Endothelial cell of umbilical vein (primary cell): ENCODE data around the gene ZNF618. TPM values are rescaled to one million over a fixed set of nuclear protein-coding genes. Genes with fewer than 3 reads are reported as not detected.

ENCODE experiments used
- BruUV-seq: library from RNA; stranded (reverse); fragments of 400-500 nt; replicated peaks from 2 replicates; lab custom pipeline; 2021; lab: Mats Ljungman, UMichigan
- CTCF ChIA-PET: fragments of 300-600, 350-600 bp; sonication (Branson Sonifier 250); formaldehyde crosslinking; loops from one replicate; lab custom pipeline; 2021; ENCODE audit warnings: antibody characterized with exemption, inconsistent platforms; lab: Charles Lee
- POLR2A ChIA-PET: fragments of 300-600, 350-600 bp; sonication (Branson Sonifier 250); formaldehyde crosslinking; loops from one replicate; lab custom pipeline; 2021; ENCODE audit warnings: antibody characterized with exemption, inconsistent platforms; lab: Charles Lee
- DNase-seq: peaks from one replicate; pipeline ENCODE4 v3.0.0-alpha.2; 2011; ENCODE audit warnings: low read depth, low spot score
- FAIRE-seq: peaks from 2 replicates; lab custom pipeline; 2011; peaks lifted over from hg19 to GRCh38; lab: Jason Lieb, UNC
- H2AFZ ChIP-seq: 2 replicates; pipeline ENCODE4 v1.6.0; 2012; ENCODE audit warnings: low read depth, low read length, control low read depth, inconsistent platforms
- H3K27ac ChIP-seq: 2 replicates; pipeline ENCODE4 v1.5.1; 2011; ENCODE audit warnings: low read depth, mild to moderate bottlenecking, control low read depth, low read length, moderate library complexity; ENCODE audit not compliant: insufficient read depth
- H3K27me3 ChIP-seq, 2 experiments: 2 replicates each; pipeline versions ENCODE4 v1.6.0 to v1.6.1; 2011; ENCODE audit warnings: low read length in 2 of 2, mixed read lengths in 1 of 2; ENCODE audit not compliant: control insufficient read depth in 2 of 2, insufficient read depth in 2 of 2
- H3K36me3 ChIP-seq, 2 experiments: 2 replicates in 1 of 2; 3 replicates in 1 of 2; pipeline ENCODE4 v1.5.1; 2011; ENCODE audit warnings: low read length in 2 of 2, mild to moderate bottlenecking in 1 of 2, moderate library complexity in 1 of 2; ENCODE audit not compliant: control insufficient read depth in 2 of 2, insufficient read depth in 2 of 2; ENCODE audit errors: extremely low read depth in 1 of 2
- H3K4me1 ChIP-seq: 3 replicates; pipeline ENCODE4 v1.5.1; 2011; ENCODE audit warnings: mild to moderate bottlenecking, low read length; ENCODE audit not compliant: control insufficient read depth, insufficient read depth; ENCODE audit errors: extremely low read depth
- H3K4me2 ChIP-seq: 2 replicates; pipeline ENCODE4 v1.6.1; 2011; ENCODE audit warnings: low read length, control low read depth, mixed read lengths; ENCODE audit not compliant: insufficient read depth
- H3K4me3 ChIP-seq, 3 experiments: fragments of 200-600 bp in 1 of 3; sonication (generic), shearing (Covaris generic) in 1 of 3; replicated peaks in 1 of 3; 2 replicates each; pipeline ENCODE4 v1.5.1; 2011 to 2016; ENCODE audit warnings: control low read depth in 3 of 3, low read length in 3 of 3, mild to moderate bottlenecking in 2 of 3, inconsistent platforms in 1 of 3, low read depth in 1 of 3, moderate library complexity in 1 of 3; ENCODE audit not compliant: insufficient read depth in 1 of 3
- H3K79me2 ChIP-seq: 2 replicates; pipeline ENCODE4 v1.6.0; 2012; ENCODE audit warnings: low read length, inconsistent platforms; ENCODE audit not compliant: control insufficient read depth, insufficient read depth
- H3K9ac ChIP-seq: replicated peaks from 2 replicates; pipeline ENCODE3; 2011; ENCODE audit warnings: low read length, control low read depth; ENCODE audit not compliant: insufficient read depth; ENCODE audit errors: extremely low read depth
- H3K9me1 ChIP-seq: replicated peaks from 3 replicates; pipeline ENCODE4 v1.6.0; 2011; ENCODE audit warnings: mild to moderate bottlenecking, low read length; ENCODE audit not compliant: control insufficient read depth, insufficient read depth; ENCODE audit errors: extremely low read depth
- H3K9me3 ChIP-seq: replicated peaks from 2 replicates; pipeline ENCODE4 v1.5.1; 2012; ENCODE audit warnings: low read length, inconsistent platforms; ENCODE audit not compliant: control insufficient read depth, insufficient read depth
- H4K20me1 ChIP-seq: replicated peaks from 2 replicates; pipeline ENCODE3; 2011; ENCODE audit warnings: mild to moderate bottlenecking, low read length; ENCODE audit not compliant: control insufficient read depth, insufficient read depth; ENCODE audit errors: extremely low read depth
- CTCF ChIP-seq, 2 donors: IDR thresholded peaks; 1 replicate in 1 of 2; 2 replicates in 1 of 2; pipeline ENCODE4 v1.5.1; 2011; ENCODE audit warnings: low read length in 2 of 2, mild to moderate bottlenecking in 2 of 2, moderate library complexity in 2 of 2, control low read depth in 1 of 2, inconsistent platforms in 1 of 2, low read depth in 1 of 2; ENCODE audit not compliant: insufficient read depth in 1 of 2; ENCODE audit errors: extremely low read depth in 1 of 2
- EZH2 ChIP-seq: IDR thresholded peaks from 2 replicates; pipeline ENCODE4 v1.6.1; 2012; ENCODE audit warnings: borderline replicate concordance, low read depth, mild to moderate bottlenecking, moderate library complexity, low read length, inconsistent platforms; ENCODE audit not compliant: severe bottlenecking
- FOS ChIP-seq: IDR thresholded peaks from 2 replicates; pipeline ENCODE4 v1.6.1; 2011; ENCODE audit warnings: mild to moderate bottlenecking, low read length, moderate library complexity, borderline replicate concordance; ENCODE audit not compliant: insufficient read depth
- GATA2 ChIP-seq: IDR thresholded peaks from 2 replicates; pipeline ENCODE4 v1.7.0; 2011; ENCODE audit warnings: low read depth, mild to moderate bottlenecking, moderate library complexity, mixed read lengths, low read length; ENCODE audit not compliant: insufficient read length, insufficient read depth
- JUN ChIP-seq: IDR thresholded peaks from 2 replicates; pipeline ENCODE4 v1.6.1; 2011; ENCODE audit warnings: borderline replicate concordance, low read depth; ENCODE audit not compliant: insufficient read length, insufficient read depth
- MAX ChIP-seq: IDR thresholded peaks from 2 replicates; pipeline ENCODE4 v1.6.1; 2011; ENCODE audit not compliant: insufficient read depth, insufficient read length
- MYC ChIP-seq: IDR thresholded peaks from one replicate; pipeline ENCODE4 v1.6.1; 2011; ENCODE audit warnings: mild to moderate bottlenecking, low read depth, low read length
- POLR2A ChIP-seq: IDR thresholded peaks from 2 replicates; pipeline ENCODE4 v1.6.1; 2012; ENCODE audit warnings: low read depth, mild to moderate bottlenecking, control low read depth, low read length
- POLR2AphosphoS5 ChIP-seq: IDR thresholded peaks from 2 replicates; pipeline ENCODE4 v1.6.1; 2012; ENCODE audit warnings: low read depth, mild to moderate bottlenecking, control low read depth, low read length, moderate library complexity; ENCODE audit not compliant: insufficient read depth
- dilution Hi-C: fragments of 300-500 bp; cut with MboI; formaldehyde crosslinking; loops from one replicate; pipeline ENCODE4 v1.15.0; 2019; ENCODE audit warnings: low sequenced_read_pairs; ENCODE audit not compliant: extremely low pct_ligation_motif_present
- intact Hi-C: fragments of 100-400 bp; cut with micrococcal nuclease; formaldehyde crosslinking; loops from one replicate; pipeline ENCODE4 v1.10.0; 2022
- polyA plus RNA-seq, 4 experiments: library from polyadenylated mRNA; depleted of rRNA in 3 of 4; stranded (reverse) in 3 of 4; unstranded in 1 of 4; fragments of >200 nt; gene quantifications; 2 replicates each; pipeline versions ENCODE4 v1.2.1 to v1.2.3, GENCODE V29; 2011 to 2012; ENCODE audit warnings: missing spikeins in 1 of 4
- total RNA-seq: library from RNA; stranded (reverse); gene quantifications from 2 replicates; pipeline ENCODE4 v1.2.3, GENCODE V29; 2021

Gene ZNF618
- total and polyA plus RNA-seq, 2 donors (not counting 3 experiments of a cell fraction or from before 2014, with no cell fraction given), result 22.6 to 80.3 TPM

GRCh38 chr9:114083666-114084065, 207.6 kb downstream of the ZNF618 start:
- Histone ChIP-seq H3K4me2 (no peak overlapping the region), H3K9me3 (no peaks in the 10 kb centered on the region), H3K36me3 (no peaks in the 10 kb centered on the region), H2AFZ (no peak overlapping the region), H3K4me3 (no peak overlapping the region), H3K4me1 (no peaks in the 10 kb centered on the region), H3K9me1 (no peaks in the 10 kb centered on the region), H3K79me2 (no peaks in the 10 kb centered on the region), H3K9ac (no peak overlapping the region), H3K27me3 (peaks cover 5 to 15% of the 10 kb centered on the region in 2 experiments), H3K27ac (no peak overlapping the region), H4K20me1 (no peaks in the 10 kb centered on the region)
- ChIA-PET POLR2A (no interaction called here), CTCF (interaction anchor here (0.6 to 6.1 kb wide), 16 partner anchors 10 to 346 kb away, joined by 3 to 195 read pairs (median 10); partner anchors contain the start of gene COL27A1)
- intact Hi-C loops, result loop anchor here (2.0 kb wide), 1 partner anchor 277 kb away; no protein-coding TSS in a partner anchor
- dilution Hi-C loops, result loop anchor here (25.0 kb wide), 1 partner anchor 204 kb away; no protein-coding TSS in a partner anchor
- DNase-seq (no peak), FAIRE-seq (no peak)
- TF ChIP-seq JUN, result no peak
- TF ChIP-seq MAX, result no peak
- no peak for TF ChIP-seq FOS
- no peak for TF ChIP-seq MYC
- BruUV-seq, result no TSS peak

- Histone ChIP-seq H4K20me1 (no peaks in the 10 kb centered on the region), H2AFZ (no peak overlapping the region), H3K27me3 (peaks cover 5 to 15% of the 10 kb centered on the region in 2 experiments), H3K79me2 (no peaks in the 10 kb centered on the region), H3K27ac (no peak overlapping the region), H3K4me3 (no peak overlapping the region), H3K4me1 (no peaks in the 10 kb centered on the region), H3K9ac (no peak overlapping the region), H3K36me3 (no peaks in the 10 kb centered on the region), H3K9me1 (no peaks in the 10 kb centered on the region), H3K4me2 (no peak overlapping the region), H3K9me3 (no peaks in the 10 kb centered on the region)
- CTCF ChIA-PET, result interaction anchor here (0.6 to 6.1 kb wide), 8 partner anchors 9 to 347 kb away, joined by 3 to 195 read pairs (median 26); partner anchors contain the start of gene COL27A1
- DNase-seq, result no peak
- intact Hi-C loops (no loop called here), dilution Hi-C loops (loop anchor here (25.0 kb wide), 1 partner anchor 203 kb away; no protein-coding TSS in a partner anchor)
- POLR2A ChIA-PET, result no interaction called here
- no TSS peak for BruUV-seq
- TF ChIP-seq GATA2, result no peak
- TF ChIP-seq CTCF (IDR thresholded peaks at IDR 0.05; ENCODE audit: extremely low read depth in 1 of 2, insufficient read depth in 1 of 2, low read depth in 1 of 2, low read length in 2 of 2), result no peak
- TF ChIP-seq MAX, result no peak
- no peak for TF ChIP-seq POLR2A
- TF ChIP-seq JUN, result no peak
- no peak for TF ChIP-seq EZH2
- no peak for TF ChIP-seq POLR2AphosphoS5
- TF ChIP-seq MYC, result no peak
- TF ChIP-seq FOS, result no peak
- no peak for FAIRE-seq
Observed at GRCh38 chr9:114084282-114085073, 208.4 kb downstream of the ZNF618 start.
